Smooth muscle cell (in vitro differentiated cells): Measurements from ENCODE around the gene GOPC. TPM values are rescaled to one million over a fixed set of nuclear protein-coding genes. Genes with fewer than 3 reads are reported as not detected.

Experiments
- DNase-seq: peaks from one replicate; lab custom pipeline; 2025; ENCODE audit not compliant: unreplicated experiment; lab: John Stamatoyannopoulos, UW
- H2AFZ ChIP-seq: fragments of 200-600 bp; sonication (generic); 2 replicates; pipeline ENCODE4 v1.6.0; 2016; ENCODE audit warnings: antibody characterized with exemption, low read depth, mild to moderate bottlenecking
- H3F3A ChIP-seq: fragments of 200-600 bp; sonication (generic); 2 replicates; pipeline ENCODE4 v1.6.0; 2017; ENCODE audit warnings: antibody characterized with exemption, low read depth
- H3K27ac ChIP-seq: fragments of 200-600 bp; sonication (generic); 2 replicates; pipeline ENCODE4 v1.5.1; 2016; ENCODE audit warnings: low read depth, mild to moderate bottlenecking
- H3K27me3 ChIP-seq: fragments of 200-600 bp; sonication (generic); 2 replicates; pipeline ENCODE4 v1.6.1; 2016; ENCODE audit warnings: low read depth, mild to moderate bottlenecking
- H3K36me3 ChIP-seq: fragments of 200-600 bp; sonication (generic); 2 replicates; pipeline ENCODE4 v1.5.1; 2016; ENCODE audit warnings: low read depth
- H3K4me1 ChIP-seq: fragments of 200-600 bp; sonication (generic); 2 replicates; pipeline ENCODE4 v1.5.1; 2016; ENCODE audit warnings: low read depth
- H3K4me2 ChIP-seq: fragments of 200-600 bp; sonication (generic); 2 replicates; pipeline ENCODE4 v1.6.0; 2016; ENCODE audit warnings: mild to moderate bottlenecking
- H3K4me3 ChIP-seq: fragments of 200-600 bp; sonication (generic); 2 replicates; pipeline ENCODE4 v1.5.1; 2016; ENCODE audit warnings: mild to moderate bottlenecking
- H3K79me2 ChIP-seq: fragments of 200-600 bp; sonication (generic); 2 replicates; pipeline ENCODE4 v1.6.0; 2016; ENCODE audit warnings: low read depth, mild to moderate bottlenecking
- H3K9ac ChIP-seq: fragments of 200-600 bp; sonication (generic); 2 replicates; pipeline ENCODE4 v1.6.0; 2016; ENCODE audit warnings: low read depth
- H3K9me3 ChIP-seq: fragments of 200-600 bp; sonication (generic); replicated peaks from 2 replicates; pipeline ENCODE4 v1.5.1; 2016; ENCODE audit warnings: low read depth
- H4K20me1 ChIP-seq: fragments of 200-600 bp; sonication (generic); 2 replicates; pipeline ENCODE4 v1.6.0; 2016; ENCODE audit warnings: low read depth
- CTCF ChIP-seq: fragments of 200-600 bp; sonication (generic); IDR thresholded peaks from 2 replicates; pipeline ENCODE4 v1.5.1; 2017; ENCODE audit warnings: borderline replicate concordance, mild to moderate bottlenecking, antibody characterized with exemption; ENCODE audit not compliant: insufficient read depth, poor library complexity, severe bottlenecking
- WGBS: methylation state at CpG from one replicate; pipeline ENCODE4 v1.1.7; 2016; ENCODE audit warnings: low lambda C conversion rate; 5-methylcytosine and 5-hydroxymethylcytosine counted together
- polyA plus RNA-seq: library from polyadenylated mRNA; unstranded; fragments of >200 nt; fragmentation: Nextera tagmentation; extraction: Ambion mirVana; gene quantifications from 2 replicates; pipeline ENCODE4 v1.2.1, GENCODE V29; 2016
- total RNA-seq: library from RNA; depleted of rRNA; stranded (reverse); fragments of >200 nt; gene quantifications from 2 replicates; pipeline ENCODE4 v1.2.3, GENCODE V29; 2014

Gene GOPC
- total and polyA plus RNA-seq, 2 experiments from 2014 or later: 26.5 to 73.7 TPM

- Histone ChIP-seq H2AFZ (no peak overlapping the region), H3K27me3 (no peaks in the 10 kb centered on the region), H3K36me3 (no peaks in the 10 kb centered on the region), H3K4me1 (peaks cover 30% of the 10 kb centered on the region), H4K20me1 (no peaks in the 10 kb centered on the region), H3K79me2 (peaks cover 20% of the 10 kb centered on the region), H3K9ac (peak overlapping the region; percentile 22), H3K4me2 (peak overlapping the region; percentile 49), H3K4me3 (no peak overlapping the region), H3K9me3 (no peaks in the 10 kb centered on the region), H3K27ac (peak overlapping the region; percentile 37), H3F3A (no peaks in the 10 kb centered on the region)
- no peak for DNase-seq
- WGBS: 65% methylated on average over 7 of the region's 7 CpGs
- TF ChIP-seq CTCF: no peak
Observed at GRCh38 chr6:117512056-117512828, 90.1 kb downstream of the GOPC start.

Other genes with a start within 250 kb of the GOPC start
- 0.09 and 3.0 TPM in 2 replicates for gene ROS1, start 176.6 kb downstream of the GOPC start, total RNA-seq
- 0.03 and 0.08 TPM in 2 replicates for gene ROS1, start 176.6 kb downstream of the GOPC start, polyA plus RNA-seq
- gene DCBLD1, start 119.8 kb downstream of the GOPC start, total RNA-seq: 82.1 and 86.1 TPM in 2 replicates
- gene DCBLD1, start 119.8 kb downstream of the GOPC start, polyA plus RNA-seq: 44.6 and 77.5 TPM in 2 replicates
- 35.4 and 38.9 TPM in 2 replicates for gene NUS1, start 73.0 kb upstream of the GOPC start, total RNA-seq
- gene NUS1, start 73.0 kb upstream of the GOPC start, polyA plus RNA-seq: 17.9 and 18.5 TPM in 2 replicates